GM13976 (cell line): ENCODE results near the gene MYH6.

Experiments used
- DNase-seq: peaks from one replicate; pipeline ENCODE4 v3.0.0; 2012; ENCODE audit warnings: low spot score
- CTCF ChIP-seq: IDR thresholded peaks from 2 replicates; pipeline ENCODE4 v1.5.1; 2012; ENCODE audit warnings: borderline replicate concordance, mild to moderate bottlenecking; ENCODE audit not compliant: insufficient read depth; ENCODE audit errors: extremely low read depth, missing control alignments, control extremely low read depth
- in situ Hi-C: fragments of 300-500 bp; cut with MboI; formaldehyde crosslinking; loops from one replicate; pipeline ENCODE4 v1.12.0; 2022; ENCODE audit warnings: low sequenced_read_pairs, mixed read lengths, inconsistent platforms; ENCODE audit not compliant: unreplicated experiment

The MYH6 gene

GRCh38 chr14:23361320-23361719 lies 46.8 kb downstream of the MYH6 start:
- no peak for TF ChIP-seq CTCF
- DNase-seq, result no peak
- in situ Hi-C loops, result no loop called here

GRCh38 chr14:23360496-23360895 lies 47.6 kb downstream of the MYH6 start:
- TF ChIP-seq CTCF, result no peak
- no peak for DNase-seq
- in situ Hi-C loops, result no loop called here

- no peak for DNase-seq
- TF ChIP-seq CTCF, result no peak
- in situ Hi-C loops, result no loop called here
Measured at GRCh38 chr14:23359722-23360447, 48.2 kb downstream of the MYH6 start.

GRCh38 chr14:23359167-23359626 lies 48.9 kb downstream of the MYH6 start:
- TF ChIP-seq CTCF, result no peak
- in situ Hi-C loops, result no loop called here
- DNase-seq, result no peak

- DNase-seq, result no peak
- TF ChIP-seq CTCF, result no peak
- in situ Hi-C loops, result no loop called here
Measured at GRCh38 chr14:23358553-23359166, 49.4 kb downstream of the MYH6 start.

GRCh38 chr14:23358042-23358441 lies 50.0 kb downstream of the MYH6 start:
- no peak for TF ChIP-seq CTCF
- DNase-seq, result peak; percentile 6
- in situ Hi-C loops, result no loop called here
